Kidney tubule cell (primary cell): ENCODE measurements around the gene LCE6A.
A peak's percentile ranks its signal among the peaks of the same experiment; 100 is the strongest.

Experiments
- DNase-seq: peaks from one replicate; pipeline ENCODE4 v3.0.0-alpha.2; 2018; ENCODE audit warnings: low spot score

Gene LCE6A

GRCh38 chr1:152876827-152877226 is 34.2 kb downstream of the LCE6A start:
- DNase-seq = no peak

- peak; percentile 6 for DNase-seq
These were observed 35.4 kb downstream of the LCE6A start, which contains the start of gene SMCP for GRCh38 chr1:152878042-152878441. SMCP (plus strand) TSS chr1:152878322; CDS start chr1:152884423, 6,101 bp downstream.

- DNase-seq = no peak
These were observed 37.0 kb downstream of the LCE6A start for GRCh38 chr1:152879559-152880198.

- DNase-seq = no peak
These were observed 37.7 kb downstream of the LCE6A start for GRCh38 chr1:152880316-152880715.

- no peak for DNase-seq
These were observed 38.3 kb downstream of the LCE6A start for GRCh38 chr1:152880907-152881306.

- no peak for DNase-seq
These were observed 41.4 kb downstream of the LCE6A start for GRCh38 chr1:152884085-152884484.

GRCh38 chr1:152884506-152884905 is 41.9 kb downstream of the LCE6A start:
- no peak for DNase-seq

GRCh38 chr1:152884966-152885624 is 42.4 kb downstream of the LCE6A start:
- DNase-seq = no peak

GRCh38 chr1:152886085-152886484 is 43.4 kb downstream of the LCE6A start:
- no peak for DNase-seq

- no peak for DNase-seq
These were observed 44.2 kb downstream of the LCE6A start for GRCh38 chr1:152886758-152887409.

GRCh38 chr1:152888126-152888525 is 45.5 kb downstream of the LCE6A start:
- DNase-seq = no peak
